GM12891 (cell line): ENCODE data around the gene A4GALT.
A peak's percentile ranks its signal among the peaks of the same experiment; 100 is the strongest.

Source experiments
- DNase-seq: peaks from one replicate; pipeline ENCODE4 v3.0.0; 2011; ENCODE audit warnings: low spot score; ENCODE audit not compliant: insufficient read length
- FAIRE-seq: peaks from 2 replicates; lab custom pipeline; 2011; peaks lifted over from hg19 to GRCh38; lab: Jason Lieb, UNC
- PAX5 ChIP-seq: IDR thresholded peaks from 2 replicates; pipeline ENCODE4 v1.6.1; 2011; ENCODE audit warnings: low read length, moderate library complexity, mild to moderate bottlenecking; ENCODE audit not compliant: insufficient read depth, severe bottlenecking
- POLR2A ChIP-seq: IDR thresholded peaks from 2 replicates; pipeline ENCODE4 v1.6.1; 2011; ENCODE audit warnings: low read depth, low read length, control low read depth
- POLR2AphosphoS5 ChIP-seq: IDR thresholded peaks from 2 replicates; pipeline ENCODE4 v1.6.1; 2011; ENCODE audit warnings: low read depth, low read length, control low read depth
- POU2F2 ChIP-seq: IDR thresholded peaks from 2 replicates; pipeline ENCODE4 v1.6.1; 2011; ENCODE audit warnings: low read depth, mild to moderate bottlenecking, control low read depth, low read length, moderate library complexity
- SPI1 ChIP-seq: IDR thresholded peaks from 2 replicates; pipeline ENCODE4 v1.6.1; 2011; ENCODE audit warnings: low read depth, low read length, control low read depth
- TAF1 ChIP-seq: IDR thresholded peaks from 2 replicates; pipeline ENCODE4 v1.6.1; 2011; ENCODE audit warnings: low read depth, low read length, control low read depth

Gene A4GALT

GRCh38 chr22:42654436-42655073 lies 66.1 kb downstream of the A4GALT start:
- FAIRE-seq (no peak), DNase-seq (no peak)
- TF ChIP-seq TAF1 (no peak), POU2F2 (no peak), POLR2AphosphoS5 (no peak), PAX5 (no peak), POLR2A (no peak), SPI1 (no peak)

GRCh38 chr22:42653999-42654398 lies 66.7 kb downstream of the A4GALT start:
- TF ChIP-seq POU2F2 (no peak), SPI1 (no peak), POLR2AphosphoS5 (no peak), POLR2A (no peak), PAX5 (no peak), TAF1 (no peak)
- FAIRE-seq (no peak), DNase-seq (no peak)

GRCh38 chr22:42651134-42651533 lies 69.5 kb downstream of the A4GALT start:
- DNase-seq (no peak), FAIRE-seq (no peak)
- TF ChIP-seq TAF1 = no peak
- TF ChIP-seq POLR2AphosphoS5 = no peak
- TF ChIP-seq POLR2A = no peak
- TF ChIP-seq POU2F2 = no peak
- no peak for TF ChIP-seq PAX5
- no peak for TF ChIP-seq SPI1

GRCh38 chr22:42649246-42650099 lies 71.2 kb downstream of the A4GALT start, which contains the start of gene CYB5R3:
Gene CYB5R3 (minus strand): TSS chr22:42649392. CDS start chr22:42649315, 77 bp downstream.
- FAIRE-seq (peak; percentile 88), DNase-seq (peak; percentile 95)
- TF ChIP-seq POLR2AphosphoS5 = peak; percentile 59; the same call in 1 of the 2 replicates
- no peak for TF ChIP-seq POU2F2
- no peak for TF ChIP-seq SPI1
- peak; percentile 91 for TF ChIP-seq TAF1
- TF ChIP-seq POLR2A = peak; percentile 74
- no peak for TF ChIP-seq PAX5

- FAIRE-seq = peak; percentile 92
- TF ChIP-seq POLR2A (0 out of 2 replicates have a peak, but pooled peaks have one; percentile 28), POU2F2 (no peak)
- no peak for DNase-seq
Measured at GRCh38 chr22:42648368-42649245, 72.1 kb downstream of the A4GALT start.

GRCh38 chr22:42648017-42648367 lies 72.7 kb downstream of the A4GALT start:
- DNase-seq (no peak), FAIRE-seq (no peak)
- TF ChIP-seq PAX5 (no peak), POLR2A (no peak), TAF1 (no peak), POLR2AphosphoS5 (no peak), SPI1 (no peak), POU2F2 (no peak)

- DNase-seq = peak; percentile 21
- FAIRE-seq = no peak
- TF ChIP-seq POLR2AphosphoS5 = no peak
- TF ChIP-seq POLR2A = no peak
- TF ChIP-seq TAF1 = no peak
- TF ChIP-seq PAX5 = no peak
- TF ChIP-seq POU2F2 = no peak
- TF ChIP-seq SPI1 = no peak
Measured at GRCh38 chr22:42646569-42647525, 73.8 kb downstream of the A4GALT start.

- TF ChIP-seq SPI1 (no peak), TAF1 (no peak), POLR2AphosphoS5 (no peak), POLR2A (no peak), POU2F2 (no peak), PAX5 (no peak)
- DNase-seq (no peak), FAIRE-seq (peak; percentile 45)
Measured at GRCh38 chr22:42645938-42646568, 74.6 kb downstream of the A4GALT start.
